Ishikawa (cell line): Measurements from ENCODE around the gene BEND6.

Experiments
- FOXM1 ChIP-seq: IDR thresholded peaks from 2 replicates; pipeline ENCODE4 v1.6.1; 2012; ENCODE audit warnings: low read depth, borderline replicate concordance
- MAX ChIP-seq: IDR thresholded peaks from 2 replicates; pipeline ENCODE4 v1.6.1; 2012
- NFIC ChIP-seq: IDR thresholded peaks from 2 replicates; pipeline ENCODE4 v1.6.1; 2012
- TCF12 ChIP-seq: IDR thresholded peaks from 2 replicates; pipeline ENCODE4 v1.6.1; 2012; ENCODE audit warnings: low read depth
- TEAD4 ChIP-seq: IDR thresholded peaks from 2 replicates; pipeline ENCODE4 v1.6.1; 2012
- ZBTB7A ChIP-seq: IDR thresholded peaks from 2 replicates; pipeline ENCODE4 v1.6.1; 2012; ENCODE audit warnings: low read depth

GRCh38 chr6:56984361-56984760, 29.5 kb downstream of the BEND6 start:
- no peak for TF ChIP-seq NFIC
- no peak for TF ChIP-seq MAX
- TF ChIP-seq TCF12: no peak
- TF ChIP-seq ZBTB7A: no peak
- TF ChIP-seq TEAD4: no peak
- TF ChIP-seq FOXM1: no peak
